Measurements from ENCODE around the gene OTOF. TPM values are rescaled to one million over a fixed set of nuclear protein-coding genes. Genes with fewer than 3 reads are reported as not detected.

The OTOF gene
- total RNA-seq = not detected in 2 replicates

GRCh38 chr2:26477911-26478253, at the start of gene OTOF:
Gene OTOF, minus strand, starts transcription at chr2:26478124.
- no peak within 1 kb of the TSS for H3K27ac ChIP-seq (ENCODE audit: low read depth, low read length)
- H3K36me3 ChIP-seq (ENCODE audit: insufficient read depth, low read length) = no peaks in the 10 kb centered on the region
- H3K4me3 ChIP-seq (ENCODE audit: insufficient read depth, low read length) = no peak within 1 kb of the TSS
- H3K9me3 ChIP-seq (ENCODE audit: low read depth, low read length) = no peaks in the 10 kb centered on the region
- TF ChIP-seq CTCF (IDR thresholded peaks at IDR 0.05; ENCODE audit: extremely low read depth, low read depth, low read length) = no peak
- H3K4me2 ChIP-seq (ENCODE audit: insufficient read depth, low read length) = no peak within 1 kb of the TSS
- H2AFZ ChIP-seq (ENCODE audit: low read length) = no peak within 1 kb of the TSS
- no peaks in the 10 kb centered on the region for H3K27me3 ChIP-seq (ENCODE audit: insufficient read depth, low read length)
- DNase-seq (ENCODE audit: insufficient read length, low spot score, missing footprints) = peak; percentile 98
- H3K79me2 ChIP-seq (ENCODE audit: insufficient read depth, low read length) = no peaks in the 10 kb centered on the region
- no peaks in the 10 kb centered on the region for H3K4me1 ChIP-seq (ENCODE audit: insufficient read depth, low read length)
- no peaks in the 10 kb centered on the region for H4K20me1 ChIP-seq (ENCODE audit: insufficient read depth, low read length)

- Histone ChIP-seq H3K27me3 (ENCODE audit: insufficient read depth, low read length) (peaks cover 12% of the 10 kb centered on the region), H4K20me1 (ENCODE audit: insufficient read depth, low read length) (no peaks in the 10 kb centered on the region)
These were observed 48.7 kb upstream of the OTOF start for GRCh38 chr2:26526589-26526988.

GRCh38 chr2:26526105-26526504, 48.2 kb upstream of the OTOF start:
- Histone ChIP-seq H3K36me3 (ENCODE audit: insufficient read depth, low read length) (no peaks in the 10 kb centered on the region), H3K4me2 (ENCODE audit: insufficient read depth, low read length) (no peak overlapping the region), H3K9me3 (ENCODE audit: low read depth, low read length) (no peaks in the 10 kb centered on the region), H3K4me1 (ENCODE audit: insufficient read depth, low read length) (peaks cover 11% of the 10 kb centered on the region), H3K27me3 (ENCODE audit: insufficient read depth, low read length) (peaks cover 17% of the 10 kb centered on the region), H3K27ac (ENCODE audit: low read depth, low read length) (no peak overlapping the region), H4K20me1 (ENCODE audit: insufficient read depth, low read length) (no peaks in the 10 kb centered on the region), H3K4me3 (ENCODE audit: insufficient read depth, low read length) (no peak overlapping the region), H3K79me2 (ENCODE audit: insufficient read depth, low read length) (no peaks in the 10 kb centered on the region), H2AFZ (ENCODE audit: low read length) (no peak overlapping the region)
- TF ChIP-seq CTCF (IDR thresholded peaks at IDR 0.05; ENCODE audit: extremely low read depth, low read depth, low read length) = no peak
- peak; percentile 42 for DNase-seq (ENCODE audit: insufficient read length, low spot score, missing footprints)

More at GRCh38 chr2:26526589-26526988, 48.7 kb upstream of the OTOF start:
- Histone ChIP-seq H3K9me3 (ENCODE audit: low read depth, low read length) (no peaks in the 10 kb centered on the region), H2AFZ (ENCODE audit: low read length) (no peak overlapping the region), H3K36me3 (ENCODE audit: insufficient read depth, low read length) (no peaks in the 10 kb centered on the region), H3K4me1 (ENCODE audit: insufficient read depth, low read length) (peaks cover 11% of the 10 kb centered on the region), H3K79me2 (ENCODE audit: insufficient read depth, low read length) (no peaks in the 10 kb centered on the region), H3K4me2 (ENCODE audit: insufficient read depth, low read length) (no peak overlapping the region), H3K27ac (ENCODE audit: low read depth, low read length) (no peak overlapping the region), H3K4me3 (ENCODE audit: insufficient read depth, low read length) (no peak overlapping the region)
- TF ChIP-seq CTCF (IDR thresholded peaks at IDR 0.05; ENCODE audit: extremely low read depth, low read depth, low read length) = no peak
- peak; percentile 53 for DNase-seq (ENCODE audit: insufficient read length, low spot score, missing footprints)

- no peak for TF ChIP-seq CTCF (IDR thresholded peaks at IDR 0.05; ENCODE audit: extremely low read depth, low read depth, low read length)
- no peak overlapping the region for H3K4me2 ChIP-seq (ENCODE audit: insufficient read depth, low read length)
- H3K4me1 ChIP-seq (ENCODE audit: insufficient read depth, low read length) = no peaks in the 10 kb centered on the region
These were observed 45.8 kb upstream of the OTOF start for GRCh38 chr2:26523750-26524149.

More at GRCh38 chr2:26523750-26524149, 45.8 kb upstream of the OTOF start:
- H3K27me3 ChIP-seq (ENCODE audit: insufficient read depth, low read length) = peaks cover 28% of the 10 kb centered on the region
- H3K27ac ChIP-seq (ENCODE audit: low read depth, low read length) = no peak overlapping the region
- H4K20me1 ChIP-seq (ENCODE audit: insufficient read depth, low read length) = no peaks in the 10 kb centered on the region
- H3K4me3 ChIP-seq (ENCODE audit: insufficient read depth, low read length) = no peak overlapping the region
- peak; percentile 72 for DNase-seq (ENCODE audit: insufficient read length, low spot score, missing footprints)
- no peaks in the 10 kb centered on the region for H3K36me3 ChIP-seq (ENCODE audit: insufficient read depth, low read length)
- H3K9me3 ChIP-seq (ENCODE audit: low read depth, low read length) = no peaks in the 10 kb centered on the region
- no peaks in the 10 kb centered on the region for H3K79me2 ChIP-seq (ENCODE audit: insufficient read depth, low read length)
- H2AFZ ChIP-seq (ENCODE audit: low read length) = no peak overlapping the region

Measured in osteoblast (primary cell).